Esophagus muscularis mucosa (tissue), 4 donors: ENCODE measurements around the gene CSTF2T.

Experiments
- CTCF ChIP-seq, 3 experiments: fragments of 200-600 bp in 2 of 3; fragments of 450-650 bp in 1 of 3; sonication (generic) in 2 of 3; IDR thresholded peaks; one replicate each; pipeline ENCODE4 v1.5.1; 2017 to 2019; ENCODE audit warnings: antibody characterized with exemption in 3 of 3, mild to moderate bottlenecking in 2 of 3, moderate library complexity in 1 of 3
- EP300 ChIP-seq: sonication (generic); formaldehyde crosslinking; IDR thresholded peaks from one replicate; pipeline ENCODE4 v1.6.1; 2017; ENCODE audit warnings: antibody characterized with exemption
- POLR2A ChIP-seq: fragments of 450-650 bp; IDR thresholded peaks from one replicate; pipeline ENCODE4 v1.6.1; 2017; ENCODE audit warnings: antibody characterized with exemption, moderate library complexity, mild to moderate bottlenecking, low read depth
- POLR2AphosphoS5 ChIP-seq, 2 donors: sonication (generic); formaldehyde crosslinking; IDR thresholded peaks; one replicate each; pipeline ENCODE4 v1.6.1; 2017; ENCODE audit warnings: antibody characterized with exemption in 2 of 2

- no peak for TF ChIP-seq POLR2A
- TF ChIP-seq CTCF (IDR thresholded peaks at IDR 0.05) = no peak
- TF ChIP-seq POLR2AphosphoS5 (IDR thresholded peaks at IDR 0.05) = no peak
- no peak for TF ChIP-seq EP300
These were observed 6.4 kb upstream of the CSTF2T start for GRCh38 chr10:51705774-51706173.
